Glutamatergic neuron (in vitro differentiated cells): ENCODE data around the gene RBFOX1. TPM values are rescaled to one million over a fixed set of nuclear protein-coding genes. Genes with fewer than 3 reads are reported as not detected.

Experiments
- DNase-seq: peaks from one replicate; pipeline ENCODE4 v3.0.0; 2022
- H3K27ac Mint-ChIP-seq: one replicate; pipeline ENCODE4 v1.8.0; 2020; ENCODE audit warnings: mild to moderate bottlenecking, mixed read lengths, inconsistent platforms; ENCODE audit not compliant: unreplicated experiment
- H3K27me3 Mint-ChIP-seq: one replicate; pipeline ENCODE4 v1.8.0; 2020; ENCODE audit warnings: mild to moderate bottlenecking, moderate library complexity, mixed read lengths, inconsistent platforms; ENCODE audit not compliant: unreplicated experiment
- H3K36me3 Mint-ChIP-seq: one replicate; pipeline ENCODE4 v1.8.0; 2020; ENCODE audit warnings: mild to moderate bottlenecking, mixed read lengths, inconsistent platforms; ENCODE audit not compliant: unreplicated experiment
- H3K4me1 Mint-ChIP-seq: one replicate; pipeline ENCODE4 v1.8.0; 2020; ENCODE audit warnings: mild to moderate bottlenecking, low read depth, mixed read lengths, inconsistent platforms; ENCODE audit not compliant: unreplicated experiment
- H3K4me3 Mint-ChIP-seq: one replicate; pipeline ENCODE4 v1.8.0; 2020; ENCODE audit warnings: mild to moderate bottlenecking, mixed read lengths, inconsistent platforms; ENCODE audit not compliant: unreplicated experiment
- H3K9me3 Mint-ChIP-seq: one replicate; pipeline ENCODE4 v1.8.0; 2020; ENCODE audit warnings: mild to moderate bottlenecking, moderate library complexity, mixed read lengths, inconsistent platforms; ENCODE audit not compliant: unreplicated experiment
- CTCF ChIP-seq: fragments of 200-600 bp; sonication (generic); IDR thresholded peaks from one replicate; pipeline ENCODE4 v1.5.0; 2021; ENCODE audit not compliant: partially characterized antibody, unreplicated experiment
- total RNA-seq: library from RNA; stranded (reverse); fragmentation: NEBNext Ultra II Directional; extraction: Animal tissue kit (Norgen Biotek cat#: 25700); gene quantifications from one replicate; pipeline ENCODE4 v1.2.1, GENCODE V29; 2021; ENCODE audit not compliant: unreplicated experiment

Gene RBFOX1
- total RNA-seq, 1 donor from 2014 or later, result 30.5 TPM

- Mint-ChIP-seq H3K4me1 (no peaks in the 10 kb centered on the region), H3K27ac (no peak overlapping the region), H3K27me3 (peaks cover 4% of the 10 kb centered on the region), H3K36me3 (no peaks in the 10 kb centered on the region), H3K9me3 (peaks cover 3% of the 10 kb centered on the region), H3K4me3 (no peak overlapping the region)
- no peak for DNase-seq
- no peak for TF ChIP-seq CTCF
Observed at GRCh38 chr16:7590934-7591333, 258.3 kb downstream of the RBFOX1 start.

GRCh38 chr16:7596308-7596707 is 263.7 kb downstream of the RBFOX1 start:
- TF ChIP-seq CTCF, result no peak
- DNase-seq, result no peak
- Mint-ChIP-seq H3K4me1 (no peaks in the 10 kb centered on the region), H3K27me3 (no peaks in the 10 kb centered on the region), H3K9me3 (no peaks in the 10 kb centered on the region), H3K27ac (no peak overlapping the region), H3K36me3 (no peaks in the 10 kb centered on the region), H3K4me3 (no peak overlapping the region)

GRCh38 chr16:7597677-7598076 is 265.0 kb downstream of the RBFOX1 start:
- TF ChIP-seq CTCF, result no peak
- no peaks in the 10 kb centered on the region for H3K4me1 Mint-ChIP-seq
- peaks cover 2% of the 10 kb centered on the region for H3K9me3 Mint-ChIP-seq
- no peaks in the 10 kb centered on the region for H3K36me3 Mint-ChIP-seq
- H3K27ac Mint-ChIP-seq, result no peak overlapping the region
- no peak overlapping the region for H3K4me3 Mint-ChIP-seq
- no peak for DNase-seq
- no peaks in the 10 kb centered on the region for H3K27me3 Mint-ChIP-seq

DNA sequence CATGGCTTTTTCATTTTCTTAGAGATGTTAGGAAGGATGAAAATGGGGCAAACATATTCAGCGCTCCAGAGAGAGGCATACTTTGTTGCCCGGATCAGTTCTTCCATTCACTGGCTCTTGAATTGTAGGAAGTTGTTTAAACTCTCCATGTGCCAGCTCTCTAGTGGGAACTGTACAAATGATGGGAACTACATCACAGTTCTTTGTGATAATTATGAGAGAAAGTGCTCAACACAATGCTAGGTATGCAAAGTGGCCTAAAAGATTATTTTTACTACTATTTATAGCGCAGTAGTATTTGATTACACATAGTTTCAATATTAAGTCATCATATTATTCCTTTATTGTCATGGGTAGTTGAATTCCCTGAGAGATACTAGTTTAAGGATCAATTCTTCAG is 268.5 kb downstream of the RBFOX1 start:
- Mint-ChIP-seq H3K36me3 (no peaks in the 10 kb centered on the region), H3K27me3 (no peaks in the 10 kb centered on the region), H3K9me3 (peaks cover 2% of the 10 kb centered on the region), H3K27ac (no peak overlapping the region), H3K4me3 (no peak overlapping the region), H3K4me1 (no peaks in the 10 kb centered on the region)
- TF ChIP-seq CTCF, result no peak
- DNase-seq, result no peak

DNA sequence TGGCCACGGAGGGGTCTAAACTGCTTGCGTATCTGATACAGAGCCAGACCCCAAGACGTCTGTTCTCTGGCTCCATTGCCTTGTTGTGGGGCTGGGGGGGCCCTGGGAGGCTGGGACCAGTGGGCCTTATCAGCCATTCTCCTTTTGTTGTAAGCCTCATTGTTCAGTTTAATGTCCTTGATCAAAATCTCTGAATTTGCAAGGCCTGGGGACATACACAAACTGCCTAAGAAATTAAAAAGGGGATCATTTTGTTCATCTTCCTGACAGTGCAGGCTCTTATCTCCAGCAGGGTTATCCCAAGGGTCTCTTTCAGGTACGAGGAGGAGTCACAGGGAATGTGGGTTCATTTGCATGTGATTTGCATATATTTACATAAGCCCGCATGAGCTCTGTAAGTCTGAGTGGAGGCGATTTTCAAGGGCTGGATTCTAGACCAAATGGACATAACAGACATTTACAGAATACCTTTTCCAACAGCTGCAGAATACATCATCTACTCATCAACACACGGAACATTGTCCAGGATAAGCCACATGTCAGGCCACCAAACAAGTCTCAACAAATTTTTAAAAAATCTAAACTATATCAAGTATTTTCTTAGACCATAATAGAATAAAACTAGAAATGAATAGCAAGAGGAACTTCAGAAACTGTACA is 269.8 kb downstream of the RBFOX1 start:
- no peak overlapping the region for H3K4me3 Mint-ChIP-seq
- H3K9me3 Mint-ChIP-seq, result peaks cover 2% of the 10 kb centered on the region
- H3K27ac Mint-ChIP-seq, result no peak overlapping the region
- TF ChIP-seq CTCF, result no peak
- no peak for DNase-seq
- no peaks in the 10 kb centered on the region for H3K27me3 Mint-ChIP-seq
- H3K4me1 Mint-ChIP-seq, result no peaks in the 10 kb centered on the region
- H3K36me3 Mint-ChIP-seq, result no peaks in the 10 kb centered on the region
